COLO668 (cell line): ENCODE results near the gene ULK2.
A peak's percentile ranks its signal among the peaks of the same experiment; 100 is the strongest.
"Not testable (repeated sequence)": the region's sequence is repeated elsewhere in the genome, so short reads cannot be mapped to it uniquely, and the experiment has no call there.

Experiments used
- DNase-seq: peaks from one replicate; lab custom pipeline; 2025; ENCODE audit not compliant: unreplicated experiment; lab: John Stamatoyannopoulos, UW

The ULK2 gene

DNA sequence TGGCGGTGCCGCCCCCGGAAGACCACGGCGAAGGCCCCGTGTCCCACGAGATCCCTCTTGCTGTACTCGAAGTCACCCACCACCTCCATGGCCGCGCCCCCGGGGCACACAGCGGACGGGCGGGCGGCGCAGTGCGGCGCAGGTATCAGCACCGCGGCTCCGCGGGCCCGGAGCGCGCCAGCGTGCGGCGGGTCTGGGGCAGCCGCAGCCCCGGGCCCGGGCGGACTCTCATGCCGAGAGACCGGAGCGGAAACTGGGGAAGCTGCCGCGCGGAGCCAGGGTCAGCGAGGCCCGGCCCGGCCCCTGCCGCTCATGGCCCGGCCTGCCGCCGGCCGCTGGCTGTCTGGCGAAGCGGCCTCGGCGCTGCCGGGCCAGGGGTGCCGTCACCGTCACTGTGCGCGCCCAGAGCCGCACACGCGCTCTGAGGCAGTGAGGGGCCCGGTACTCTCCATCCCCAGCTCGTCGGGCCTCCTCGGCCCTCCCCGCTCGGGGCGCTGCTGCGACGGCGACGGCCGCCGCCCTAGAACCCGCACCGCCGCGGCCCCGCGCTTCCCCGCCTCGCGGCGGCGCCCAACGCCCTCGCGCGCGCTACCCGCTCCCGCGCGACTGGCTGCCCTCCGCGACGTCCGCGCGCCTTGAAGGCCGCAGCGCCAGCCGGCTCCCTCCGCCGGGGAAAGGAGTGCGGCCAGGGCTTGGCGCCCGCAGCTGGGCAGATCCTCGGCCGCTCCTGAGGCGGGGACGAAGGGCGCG, at the start of gene ULK2:
ULK2 (minus strand) TSS at position 608 of the 750 bp plus-strand sequence; CDS start at position 89, 519 bp downstream.
- DNase-seq = peak; percentile 78

DNA sequence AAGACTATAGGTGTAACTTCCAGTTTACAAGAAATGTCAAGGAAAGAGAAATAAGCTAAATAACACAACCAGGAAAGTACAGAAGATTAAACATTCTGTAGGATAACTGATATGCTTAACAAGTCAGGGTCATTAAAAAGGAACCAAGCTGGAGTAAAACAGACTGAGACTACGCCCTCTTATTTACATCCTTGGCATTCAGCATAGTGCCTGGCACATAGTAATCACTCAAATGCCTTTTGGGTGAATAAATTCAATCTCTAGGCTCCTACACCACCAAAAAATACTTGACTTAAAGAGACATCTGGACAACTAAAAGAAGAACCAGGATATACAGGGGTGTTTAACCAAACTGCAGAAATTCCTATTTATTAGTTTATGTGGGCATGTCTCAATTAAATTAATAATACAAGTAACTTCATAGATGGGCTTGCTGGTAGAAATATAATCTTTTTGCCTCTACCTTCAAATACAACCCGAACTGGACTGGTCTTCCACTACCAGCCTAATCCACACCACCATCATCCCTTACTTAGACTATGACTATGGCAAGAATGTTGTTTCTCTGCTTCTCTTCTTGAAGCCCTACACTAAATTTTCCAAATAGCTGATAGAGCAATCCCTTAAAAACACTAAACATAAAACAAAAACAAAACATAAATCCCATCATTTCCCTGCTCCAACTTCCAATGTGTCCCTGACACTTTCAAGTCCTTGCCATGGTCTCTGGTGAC, 47.7 kb upstream of the ULK2 start:
- DNase-seq = no peak

DNA sequence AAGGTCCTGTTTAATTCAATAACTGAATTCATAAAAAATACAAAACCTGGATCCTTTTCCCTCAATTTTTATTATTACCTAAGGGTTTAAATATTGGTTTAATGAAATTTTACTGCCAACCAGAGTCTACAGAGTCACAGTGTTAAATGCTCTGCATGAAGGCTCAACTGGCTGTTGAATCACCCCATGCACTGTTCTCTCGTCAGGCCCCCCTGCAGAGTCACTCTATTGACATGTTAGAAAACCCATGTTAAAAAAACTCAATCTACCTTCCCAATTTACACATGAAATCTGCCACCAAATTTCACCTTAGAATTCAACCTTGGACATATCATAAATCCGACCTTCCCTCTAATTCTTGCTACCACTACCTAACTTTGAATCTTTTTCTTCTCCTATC, 43.3 kb upstream of the ULK2 start:
- DNase-seq = no peak

- no peak for DNase-seq
These were observed 41.4 kb upstream of the ULK2 start for GRCh38 chr17:19909139-19909538.

DNA sequence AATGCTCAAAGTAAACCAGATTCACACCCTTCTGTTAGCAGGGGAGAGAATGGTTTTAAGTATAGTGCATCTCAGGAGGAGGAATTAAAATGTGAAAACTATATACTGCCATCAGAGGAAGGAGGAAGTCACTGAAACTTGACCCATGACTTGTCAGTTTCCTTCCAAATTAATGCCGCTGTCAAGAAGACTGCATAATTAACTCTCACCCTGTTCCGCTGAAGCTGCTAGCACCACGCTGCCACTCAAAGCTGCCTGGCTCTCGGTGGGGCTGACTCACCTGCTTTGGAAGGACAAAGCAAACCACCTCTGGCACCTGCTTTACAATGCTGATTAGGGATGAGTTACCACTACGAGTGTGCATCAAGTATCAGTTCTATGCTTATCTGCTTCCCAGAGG, 37.8 kb upstream of the ULK2 start:
- peak; percentile 1 for DNase-seq

DNA sequence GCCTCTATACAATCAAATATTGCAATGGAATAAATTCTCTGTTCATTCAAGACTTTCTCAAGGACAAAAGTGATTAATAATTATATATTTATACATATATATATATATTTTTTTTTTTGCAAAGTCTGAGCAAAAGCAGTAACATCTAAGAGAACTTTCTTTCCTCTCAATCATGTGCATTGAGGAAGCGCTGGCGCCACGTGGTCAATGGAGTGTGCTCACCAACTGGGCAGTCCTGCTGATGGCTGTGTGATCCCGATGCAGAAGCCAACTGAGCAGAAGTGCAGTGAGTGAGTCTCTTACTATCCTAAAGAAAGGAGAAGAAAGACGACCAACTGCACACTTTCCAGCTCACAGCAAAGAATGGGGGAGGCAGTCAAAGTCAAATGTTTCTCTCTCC, 37.2 kb upstream of the ULK2 start:
- no peak for DNase-seq

- no peak for DNase-seq
These were observed 36.7 kb upstream of the ULK2 start for GRCh38 chr17:19904412-19904811.

GRCh38 chr17:19900809-19901208, 33.1 kb upstream of the ULK2 start:
- DNase-seq = no peak

GRCh38 chr17:19897903-19898302, 30.2 kb upstream of the ULK2 start:
- no peak for DNase-seq

- DNase-seq = no peak
These were observed 29.5 kb upstream of the ULK2 start for GRCh38 chr17:19897090-19897837.

- no peak for DNase-seq
These were observed 28.9 kb upstream of the ULK2 start for GRCh38 chr17:19896679-19897078.

- not testable (repeated sequence) for DNase-seq
These were observed 22.8 kb upstream of the ULK2 start for GRCh38 chr17:19890554-19890953.

DNA sequence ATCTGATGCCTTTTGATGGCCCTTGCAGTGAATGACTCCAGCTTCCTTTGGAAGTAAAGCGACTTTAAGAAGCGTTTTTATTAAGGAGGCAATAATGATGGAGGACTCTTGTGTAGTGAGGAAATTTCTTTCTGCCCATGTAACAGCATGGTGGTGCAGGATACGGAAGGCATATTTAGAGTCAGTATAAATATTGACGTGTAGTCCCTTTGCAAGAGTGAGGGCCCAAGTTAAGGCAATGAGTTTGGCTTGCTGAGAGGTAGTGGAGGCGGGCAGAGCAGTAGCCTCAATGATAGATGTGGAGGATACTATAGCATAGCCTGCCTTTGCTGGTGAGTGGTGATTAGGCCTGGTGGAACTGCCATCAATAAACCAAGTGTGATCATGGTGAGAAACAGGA, 22.3 kb upstream of the ULK2 start:
- DNase-seq = not testable (repeated sequence)

- no peak for DNase-seq
These were observed 18.4 kb upstream of the ULK2 start for GRCh38 chr17:19886116-19886515.

DNA sequence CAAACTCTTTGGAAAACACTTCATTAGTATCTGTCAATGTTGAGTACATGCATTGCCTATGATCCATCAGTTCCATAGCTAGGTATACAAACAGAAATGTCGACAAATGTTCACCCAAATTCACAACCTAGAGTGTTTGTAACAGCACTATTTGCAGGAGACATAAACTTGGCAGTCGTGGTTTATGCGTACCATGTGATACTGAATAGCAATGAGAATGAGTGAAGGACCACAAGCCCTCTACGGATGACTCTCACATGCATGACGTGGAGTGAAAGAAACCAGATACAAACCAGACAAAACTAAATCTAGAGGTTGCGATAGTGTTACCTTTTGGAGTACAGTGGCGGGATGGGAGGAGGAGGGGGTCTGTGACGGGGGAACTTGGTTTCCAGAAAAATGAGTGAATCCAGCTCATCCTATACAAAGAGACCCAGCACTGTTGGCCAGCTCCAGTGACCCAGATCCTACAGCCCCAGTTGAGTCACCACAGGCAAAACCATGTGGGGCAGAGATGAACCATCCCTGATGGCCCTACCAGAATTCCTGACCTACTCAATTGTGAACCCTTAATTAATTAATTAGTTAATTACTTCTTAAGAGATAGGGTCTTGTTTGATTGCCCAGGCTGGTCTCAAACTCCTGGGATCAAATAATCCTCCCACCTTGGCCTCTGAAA, 15.9 kb upstream of the ULK2 start:
- no peak for DNase-seq

DNA sequence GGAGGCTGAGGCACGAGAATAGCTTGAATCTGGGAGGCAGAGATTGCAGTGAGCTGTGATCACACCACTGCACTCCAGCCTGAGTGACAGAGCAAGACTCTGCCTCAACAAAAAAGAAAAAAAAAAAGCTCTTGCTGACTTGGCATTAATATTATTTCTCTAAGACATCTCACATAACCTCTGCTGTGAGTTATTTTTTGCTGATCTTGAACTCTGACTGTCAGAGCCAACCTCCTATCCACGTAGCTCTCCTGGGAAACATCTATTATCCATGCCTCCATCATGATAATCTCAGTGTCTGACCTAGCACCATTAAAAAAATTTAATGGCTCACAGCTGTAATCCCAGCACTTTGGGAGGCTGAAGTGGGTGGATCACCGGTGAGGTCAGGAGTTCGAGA, 12.7 kb upstream of the ULK2 start:
- no peak for DNase-seq

DNA sequence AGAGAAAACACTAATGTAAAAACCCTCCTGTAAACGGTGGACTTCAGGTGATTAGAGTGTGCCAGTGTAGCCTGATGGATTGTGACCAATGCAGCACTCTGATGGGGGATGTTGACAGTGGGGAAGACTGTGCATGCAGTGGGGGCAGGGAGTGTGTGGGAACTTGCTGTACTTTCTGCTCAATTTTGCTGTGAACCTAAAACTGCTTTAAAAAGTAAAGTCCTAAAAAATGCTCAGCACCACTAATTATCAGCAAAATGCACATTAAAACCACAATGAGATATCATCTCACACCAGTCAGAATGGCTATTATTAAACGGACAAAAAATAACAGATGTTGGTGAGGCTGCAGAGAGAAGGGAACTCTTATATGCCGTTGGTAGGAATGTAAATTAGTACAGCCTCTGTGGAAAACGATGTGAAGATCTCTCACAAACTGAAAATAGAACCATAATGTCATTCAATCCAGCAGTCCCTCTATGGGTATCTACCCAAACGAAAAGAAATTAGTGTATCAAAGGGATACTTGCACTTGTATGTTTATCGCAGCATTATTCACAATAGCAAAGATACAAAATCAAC, 9.7 kb upstream of the ULK2 start:
- no peak for DNase-seq

DNA sequence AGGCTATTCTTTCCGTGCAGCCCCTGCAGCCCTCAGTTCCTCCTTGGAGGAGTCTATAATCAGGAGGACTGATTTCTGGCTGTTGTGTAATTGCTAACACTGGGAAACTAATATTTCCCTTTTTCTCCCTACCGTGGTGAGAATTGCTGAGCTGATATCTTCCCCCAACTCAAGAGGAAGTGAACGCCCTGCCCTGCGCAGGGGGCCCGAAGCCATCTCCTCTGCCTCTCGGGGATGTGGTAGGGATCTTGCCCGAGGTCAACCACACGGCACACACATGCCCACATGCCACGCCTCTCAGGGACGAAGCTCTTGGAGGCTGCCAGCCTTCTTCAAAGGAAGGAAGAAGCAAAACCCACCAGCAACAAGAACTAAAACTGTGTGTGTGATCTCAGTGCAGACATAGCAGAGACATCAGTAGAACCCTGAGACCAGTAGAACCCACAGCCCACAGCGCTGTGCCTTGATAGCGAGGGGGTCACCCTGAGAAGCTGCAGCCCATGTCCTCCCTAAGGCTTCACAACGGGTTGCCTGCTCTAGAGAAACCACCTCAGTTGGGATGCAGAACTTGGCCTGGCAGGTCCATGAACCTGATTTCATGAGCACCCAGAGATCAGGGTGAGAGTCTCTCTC, 8.9 kb upstream of the ULK2 start:
- DNase-seq = no peak

DNA sequence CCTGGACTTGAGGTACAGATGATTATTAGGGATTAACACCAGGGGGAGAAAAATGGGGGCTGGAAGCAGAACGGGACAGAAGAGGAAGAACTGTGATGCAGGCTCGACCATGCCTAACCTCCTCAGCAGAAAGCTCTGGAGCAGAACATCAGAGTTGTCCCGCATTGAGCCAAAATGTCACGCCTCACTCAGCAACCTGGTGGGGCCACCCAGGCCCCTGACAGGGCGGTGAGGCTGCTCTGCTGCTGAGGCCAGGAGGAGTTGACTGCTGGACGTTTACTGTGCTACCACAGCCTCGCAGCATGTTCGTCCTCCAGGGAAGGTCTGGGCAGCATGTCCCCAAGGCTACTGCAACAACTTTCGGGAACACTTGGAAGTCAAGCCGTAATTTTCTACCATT, 6.5 kb upstream of the ULK2 start:
- no peak for DNase-seq

- DNase-seq = no peak
These were observed 5.6 kb upstream of the ULK2 start for GRCh38 chr17:19873346-19873745.

DNA sequence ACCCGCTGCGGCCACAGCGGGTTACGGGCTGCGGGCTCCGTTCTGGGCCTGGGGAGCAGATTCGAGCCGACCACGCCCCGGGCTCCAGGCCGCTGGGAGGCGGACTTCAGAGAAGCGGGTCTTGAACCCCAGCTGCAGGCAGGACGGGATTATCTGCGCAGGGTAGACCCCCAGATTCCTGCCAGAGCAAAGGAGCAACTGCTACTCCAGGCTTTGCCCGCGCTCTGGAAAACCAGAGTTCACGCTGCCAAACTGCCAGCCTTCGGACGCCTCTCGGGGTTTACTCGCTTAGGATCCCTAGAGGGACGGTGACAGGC, 301 bp upstream of the ULK2 start:
- DNase-seq = no peak
